ENCODE measurements around the gene NPR2.

NPR2 gene

DNA sequence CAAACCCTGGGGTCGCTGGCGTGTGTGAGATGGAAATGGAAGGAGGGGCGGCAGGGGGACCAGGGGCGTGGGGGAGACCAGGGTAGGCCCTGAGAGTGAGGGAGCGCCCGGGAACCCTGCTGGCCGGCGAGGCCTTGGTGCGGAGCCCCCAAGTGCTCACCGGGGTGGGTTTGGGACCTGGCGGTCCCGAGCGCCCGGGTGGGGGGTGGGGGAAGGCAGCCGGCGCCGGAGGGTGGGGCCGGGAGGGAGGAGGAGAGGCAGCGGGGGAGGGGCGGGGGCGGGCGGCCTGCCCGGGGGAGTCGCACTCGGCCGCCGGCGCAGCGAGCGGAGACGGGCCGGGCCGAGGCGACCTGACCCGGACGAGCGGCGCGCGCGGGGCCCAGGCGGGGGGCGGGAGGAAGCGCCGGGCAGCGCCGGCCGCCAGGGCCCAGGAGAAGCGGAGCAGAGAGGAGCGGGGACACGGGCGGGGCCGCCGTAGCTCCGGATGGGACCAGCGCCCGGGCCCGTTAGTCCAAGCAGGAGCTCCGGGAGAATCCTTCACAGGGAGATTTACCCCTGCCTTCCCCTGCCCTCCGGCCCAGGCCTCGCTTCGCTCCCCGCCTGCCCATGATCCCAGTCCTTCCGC, at the start of gene NPR2:
NPR2 (plus strand) TSS at position 295 of the 625 bp plus-strand sequence. CDS start 818 bp downstream, outside the sequence.
- no peak for DNase-seq (ENCODE audit: low read depth)

DNA sequence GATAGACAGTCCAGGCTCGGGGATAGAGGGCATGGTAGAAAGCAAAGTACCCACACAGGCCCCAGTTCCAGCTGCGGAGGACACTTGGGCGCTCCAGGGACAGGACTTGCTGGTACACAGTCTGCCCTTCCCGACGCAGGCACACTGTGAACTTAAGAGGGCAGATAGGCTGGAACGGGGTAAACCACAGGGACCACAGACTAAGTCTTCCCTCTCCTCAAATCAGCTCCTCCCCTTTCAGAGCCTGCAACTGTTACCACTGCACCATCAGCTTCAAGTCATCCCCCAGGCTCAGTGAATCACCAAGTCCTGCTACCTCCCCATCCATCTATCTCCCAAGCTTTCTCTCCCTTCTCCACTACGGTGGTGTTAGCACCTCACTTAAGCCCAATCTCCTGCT, 49.7 kb upstream of the NPR2 start:
- DNase-seq (ENCODE audit: low read depth), result no peak

DNA sequence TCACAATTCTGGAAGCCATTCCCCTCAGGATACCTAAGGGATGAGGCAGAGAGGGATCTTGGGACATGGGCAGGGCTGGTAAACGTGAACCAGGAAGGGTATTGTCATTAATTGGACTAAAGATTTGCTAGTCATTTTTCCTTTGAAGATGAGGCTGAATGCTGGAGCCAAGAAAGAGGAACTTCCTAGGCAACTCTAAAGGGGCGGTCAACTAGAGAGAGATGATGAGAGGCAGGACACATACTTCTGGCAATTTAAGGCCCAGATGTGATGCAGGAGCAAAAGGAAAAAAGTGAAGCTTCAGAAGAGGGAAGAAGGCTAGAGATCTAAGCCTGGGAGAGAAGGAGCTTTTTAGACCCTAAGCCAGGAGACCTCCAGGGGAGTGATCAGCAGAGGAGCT, 47.9 kb upstream of the NPR2 start:
- no peak for DNase-seq (ENCODE audit: low read depth)

DNA sequence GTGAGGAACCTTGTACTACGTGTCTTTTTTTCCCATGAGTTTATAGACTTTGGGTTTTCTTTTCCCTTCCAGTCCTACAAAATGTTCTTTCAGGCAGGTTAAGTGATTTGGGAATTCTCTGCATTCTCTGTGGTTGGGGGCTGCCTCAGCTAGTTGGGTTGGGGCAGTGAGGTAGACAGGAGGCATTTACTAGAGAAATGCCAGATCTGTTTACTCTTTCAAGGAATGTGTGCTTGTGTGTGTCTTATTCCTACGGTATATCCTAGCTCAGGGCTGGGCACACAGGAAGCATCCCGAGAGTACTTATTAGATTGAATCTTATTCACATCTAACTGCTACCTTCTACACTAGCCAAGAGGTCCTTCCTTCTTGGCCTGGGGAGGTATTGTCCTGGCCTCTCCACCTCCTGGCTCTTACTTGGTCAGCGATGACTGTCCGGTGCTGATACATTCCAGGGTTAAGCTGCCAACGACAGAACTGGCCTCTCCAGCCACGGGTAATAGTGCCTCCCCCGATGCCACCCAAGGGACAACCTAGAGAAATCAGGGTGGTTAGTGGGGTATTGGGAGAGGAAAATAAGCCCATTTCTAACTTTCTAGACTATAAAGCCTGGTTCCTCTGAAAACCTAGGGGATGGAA, 47.4 kb upstream of the NPR2 start:
- DNase-seq (ENCODE audit: low read depth), result no peak

DNA sequence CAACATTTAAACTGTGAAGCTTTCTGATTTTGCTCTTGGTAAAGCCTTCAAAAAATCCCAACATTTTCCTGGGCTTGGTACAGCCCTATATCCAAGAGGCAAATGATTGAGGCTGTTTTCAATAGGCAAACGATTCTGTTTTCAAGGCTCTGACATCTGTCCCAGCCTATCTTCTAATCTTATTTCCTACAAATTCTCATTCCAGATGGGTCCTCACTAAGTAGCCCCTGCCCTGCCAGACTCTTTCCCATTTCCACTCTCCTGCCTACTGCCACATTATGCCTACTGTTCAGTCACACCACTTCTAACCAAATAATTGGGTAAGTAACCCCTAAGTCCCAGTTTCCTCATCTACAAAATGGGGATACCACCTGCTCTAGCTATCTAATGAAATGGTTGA, 45.8 kb upstream of the NPR2 start:
- no peak for DNase-seq (ENCODE audit: low read depth)

DNA sequence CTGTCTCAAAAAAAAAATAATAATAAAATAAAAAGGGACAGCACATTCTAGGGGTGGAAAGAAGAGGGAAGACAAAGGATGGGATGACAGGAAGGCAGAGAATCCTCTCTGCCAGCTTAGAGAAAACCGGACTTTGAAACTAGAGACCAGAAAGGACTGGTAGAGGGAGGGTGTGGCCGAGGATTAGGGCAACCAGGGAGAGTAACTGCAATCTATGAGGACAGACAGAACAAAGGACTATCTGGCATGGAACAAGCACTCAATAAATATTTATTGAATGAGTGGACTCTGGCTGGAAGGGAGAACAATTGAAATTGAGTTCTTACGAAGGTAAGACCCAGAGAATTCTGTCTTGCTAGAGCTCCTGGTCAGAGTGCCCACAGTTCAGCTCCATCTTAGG, 44.8 kb upstream of the NPR2 start:
- no peak for DNase-seq (ENCODE audit: low read depth)

- DNase-seq (ENCODE audit: low read depth), result no peak
Observed at GRCh38 chr9:35748242-35748857, 43.0 kb upstream of the NPR2 start.

GRCh38 chr9:35748858-35749514, 42.4 kb upstream of the NPR2 start, which contains the start of the genes GBA2 and RGP1:
Gene GBA2, minus strand, starts transcription at chr9:35749228. Its CDS starts 524 bp downstream, at chr9:35748704.
Gene RGP1, plus strand, starts transcription at chr9:35749287. Its CDS starts 469 bp downstream, at chr9:35749756.
- peak; percentile 61 for DNase-seq (ENCODE audit: low read depth)

DNA sequence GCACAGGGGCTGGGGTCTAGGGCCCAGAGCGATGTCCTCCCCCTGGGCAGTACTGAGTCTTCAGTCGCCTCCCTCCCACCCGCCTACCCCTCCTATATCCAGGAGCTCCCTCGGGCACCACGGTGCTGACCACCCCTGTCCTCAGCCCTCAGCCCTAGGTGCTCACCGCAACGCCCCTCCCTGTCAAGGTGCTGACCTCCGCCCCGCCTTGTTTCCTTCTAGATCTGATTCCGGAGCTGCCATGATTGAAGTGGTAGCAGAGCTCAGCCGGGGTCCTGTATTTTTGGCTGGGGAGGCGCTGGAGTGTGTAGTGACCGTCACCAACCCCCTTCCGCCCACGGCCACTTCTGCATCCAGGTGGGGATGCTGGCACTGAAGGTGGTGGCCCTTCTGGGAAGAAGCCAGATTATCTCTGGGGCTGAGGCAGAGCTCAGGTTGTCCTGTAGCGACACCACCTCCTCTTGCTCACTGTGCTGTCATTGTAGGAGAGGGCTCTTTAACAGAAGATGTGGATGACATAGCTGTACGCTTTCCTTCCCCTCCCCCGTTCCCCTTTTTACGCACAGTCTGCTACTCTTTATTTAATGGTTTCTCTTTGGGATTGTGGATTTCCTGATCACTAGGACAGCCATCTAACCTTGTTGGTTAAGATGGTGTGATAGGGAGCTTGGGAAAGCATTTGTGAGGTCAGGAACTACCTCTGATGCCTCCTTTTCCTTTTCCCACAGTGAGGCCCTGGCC, 41.7 kb upstream of the NPR2 start:
- no peak for DNase-seq (ENCODE audit: low read depth)

GRCh38 chr9:35750256-35750531, 41.2 kb upstream of the NPR2 start:
- no peak for DNase-seq (ENCODE audit: low read depth)

GRCh38 chr9:35753466-35753865, 37.9 kb upstream of the NPR2 start:
- no peak for DNase-seq (ENCODE audit: low read depth)

- no peak for DNase-seq (ENCODE audit: low read depth)
Observed at GRCh38 chr9:35754264-35754663, 37.1 kb upstream of the NPR2 start, which contains the start of gene MSMP. Gene MSMP, minus strand, starts transcription at chr9:35754276. Its CDS starts 147 bp downstream, at chr9:35754129.

- no peak for DNase-seq (ENCODE audit: low read depth)
Observed at GRCh38 chr9:35755071-35755470, 36.3 kb upstream of the NPR2 start.

GRCh38 chr9:35756275-35757225, 34.8 kb upstream of the NPR2 start:
- DNase-seq (ENCODE audit: low read depth), result peak; percentile 53

DNA sequence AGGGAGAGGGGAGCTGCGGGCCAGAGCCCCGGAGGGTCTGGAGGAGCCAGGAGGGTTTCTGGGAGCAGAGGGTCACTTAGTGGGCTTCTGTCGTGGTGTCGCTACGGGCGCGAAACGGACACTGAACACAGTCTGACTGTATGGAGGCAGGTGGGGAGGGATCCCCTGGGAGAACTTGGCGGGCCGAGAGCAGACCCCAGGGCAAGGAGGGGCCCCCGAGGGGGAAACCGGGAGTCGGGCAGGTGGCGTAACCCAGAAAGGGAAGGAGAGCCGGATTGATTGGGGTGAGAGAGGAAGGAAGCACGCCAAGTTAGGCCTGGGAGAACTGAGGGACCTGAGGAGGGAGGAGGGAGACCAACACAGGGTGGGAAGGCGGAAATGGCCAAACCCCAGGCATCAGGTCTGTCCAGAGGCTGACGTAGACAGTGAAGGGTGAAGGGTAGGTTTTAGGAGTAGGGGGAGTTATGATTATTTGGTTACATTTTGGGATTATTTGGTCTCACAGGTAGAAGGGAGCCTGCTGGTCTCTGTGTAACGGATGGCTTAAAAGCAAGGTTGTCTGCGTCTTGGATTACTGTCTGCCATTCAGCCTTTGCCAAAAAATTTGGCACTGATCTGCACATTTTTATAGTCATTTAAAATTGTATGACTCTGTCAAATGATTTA, 34.0 kb upstream of the NPR2 start:
- DNase-seq (ENCODE audit: low read depth), result no peak

DNA sequence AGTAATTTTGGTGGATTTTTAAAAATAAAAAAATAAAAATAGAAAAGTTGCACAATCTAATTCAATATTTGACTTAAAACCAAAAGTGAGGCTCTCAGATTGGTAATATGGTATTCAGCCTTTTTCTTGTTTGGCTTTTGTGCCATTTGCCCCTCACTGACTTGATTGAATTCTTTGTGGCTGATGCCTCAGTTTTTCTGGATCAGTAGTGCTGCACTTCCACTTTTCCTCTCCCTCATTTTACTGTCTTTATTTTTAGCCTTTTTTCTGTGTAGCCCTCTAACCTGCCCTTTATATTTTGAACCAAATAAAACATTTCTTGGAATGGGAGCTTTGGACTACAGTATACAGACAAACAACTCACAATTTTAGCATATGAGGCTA, 33.5 kb upstream of the NPR2 start:
- DNase-seq (ENCODE audit: low read depth), result no peak

DNA sequence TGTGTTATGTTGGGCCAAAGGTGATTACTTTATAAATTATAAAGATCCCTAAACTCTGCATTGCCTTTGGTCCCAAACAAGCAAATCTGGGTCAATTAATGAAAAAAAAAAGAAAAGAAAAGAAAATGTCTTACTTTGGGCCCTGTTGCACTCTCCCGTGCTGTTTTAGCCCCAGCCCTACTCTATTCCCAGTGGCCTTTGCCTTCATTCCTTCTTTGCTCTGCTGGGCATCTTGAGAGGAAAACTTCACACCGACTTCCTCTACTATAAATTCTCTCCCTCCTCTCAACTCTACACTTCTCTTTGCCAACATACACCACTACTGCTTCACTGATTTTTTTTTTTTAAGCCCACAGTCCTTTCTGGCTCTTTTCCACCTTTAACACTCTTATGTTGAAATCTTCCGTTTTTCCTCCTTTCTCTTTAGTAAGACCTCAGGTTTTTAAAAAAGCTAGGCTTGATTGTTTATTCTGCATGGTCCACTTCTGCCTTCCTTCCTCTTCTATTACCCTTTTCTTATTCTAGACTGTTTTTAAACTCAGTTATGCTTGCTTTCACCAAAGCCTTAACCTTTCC, 32.8 kb upstream of the NPR2 start:
- no peak for DNase-seq (ENCODE audit: low read depth)

DNA sequence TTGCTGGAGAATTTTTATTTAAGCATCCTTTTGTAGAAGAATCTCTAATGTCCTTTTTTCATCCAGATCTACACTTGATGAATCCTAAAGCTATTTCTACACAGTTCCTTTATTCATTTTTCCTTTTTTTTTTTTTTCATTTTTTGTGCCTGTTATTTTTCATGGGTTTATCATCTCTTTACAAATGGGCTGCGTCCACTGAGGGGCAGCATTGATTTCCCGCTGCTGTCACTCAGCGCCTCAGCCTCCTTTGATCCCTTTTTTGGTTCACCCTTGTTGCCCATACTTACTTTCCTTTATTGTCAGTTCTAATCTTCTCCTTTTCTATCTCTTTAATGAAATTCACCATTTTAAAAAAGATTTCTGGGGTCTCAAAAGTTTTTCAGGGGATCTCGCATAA, 31.6 kb upstream of the NPR2 start:
- no peak for DNase-seq (ENCODE audit: low read depth)

DNA sequence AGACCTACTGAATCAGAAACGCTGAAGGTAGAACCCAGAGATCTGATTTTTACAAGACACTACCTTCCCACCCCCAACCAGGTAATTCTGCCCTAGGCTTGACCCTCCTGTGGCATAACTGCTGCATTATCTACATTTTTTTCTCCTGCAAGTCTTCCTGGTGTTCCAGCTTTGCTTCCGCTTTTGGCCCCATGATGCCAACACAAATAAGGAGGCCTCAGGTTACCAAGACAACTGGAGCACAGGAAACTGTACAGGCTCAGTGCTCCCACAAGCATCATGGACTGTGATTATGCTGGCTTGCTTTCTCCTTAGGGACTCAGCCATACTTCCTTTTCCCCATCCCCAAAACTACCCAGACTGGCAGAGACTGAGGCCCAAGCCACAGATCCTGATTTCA, 30.7 kb upstream of the NPR2 start:
- DNase-seq (ENCODE audit: low read depth), result no peak

DNA sequence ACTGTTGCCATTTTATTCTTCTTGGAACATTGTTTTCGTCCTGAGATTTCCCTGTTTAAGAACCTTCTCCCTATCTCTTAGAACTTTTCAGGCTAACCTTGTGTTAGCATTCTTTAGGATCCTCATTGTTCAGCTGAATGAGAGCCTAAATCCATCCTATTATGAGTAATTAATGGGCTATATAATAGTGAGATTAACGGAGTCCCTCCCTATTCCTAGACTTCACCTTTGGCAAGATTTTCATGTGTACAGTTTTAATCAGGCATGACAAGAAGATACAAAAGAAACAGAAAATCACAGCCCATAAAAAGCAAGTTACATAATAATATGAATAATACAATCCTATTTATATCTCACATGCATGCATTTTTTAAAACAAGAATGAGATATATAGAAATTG, 28.2 kb upstream of the NPR2 start:
- no peak for DNase-seq (ENCODE audit: low read depth)
